ENCODE results near the gene GTF2I. TPM values are rescaled to one million over a fixed set of nuclear protein-coding genes. Genes with fewer than 3 reads are reported as not detected.
"Not testable (repeated sequence)": the region's sequence is repeated elsewhere in the genome, so short reads cannot be mapped to it uniquely, and the experiment has no call there.

GTF2I gene
- polyA plus RNA-seq, 1 donor: 195 TPM

DNA sequence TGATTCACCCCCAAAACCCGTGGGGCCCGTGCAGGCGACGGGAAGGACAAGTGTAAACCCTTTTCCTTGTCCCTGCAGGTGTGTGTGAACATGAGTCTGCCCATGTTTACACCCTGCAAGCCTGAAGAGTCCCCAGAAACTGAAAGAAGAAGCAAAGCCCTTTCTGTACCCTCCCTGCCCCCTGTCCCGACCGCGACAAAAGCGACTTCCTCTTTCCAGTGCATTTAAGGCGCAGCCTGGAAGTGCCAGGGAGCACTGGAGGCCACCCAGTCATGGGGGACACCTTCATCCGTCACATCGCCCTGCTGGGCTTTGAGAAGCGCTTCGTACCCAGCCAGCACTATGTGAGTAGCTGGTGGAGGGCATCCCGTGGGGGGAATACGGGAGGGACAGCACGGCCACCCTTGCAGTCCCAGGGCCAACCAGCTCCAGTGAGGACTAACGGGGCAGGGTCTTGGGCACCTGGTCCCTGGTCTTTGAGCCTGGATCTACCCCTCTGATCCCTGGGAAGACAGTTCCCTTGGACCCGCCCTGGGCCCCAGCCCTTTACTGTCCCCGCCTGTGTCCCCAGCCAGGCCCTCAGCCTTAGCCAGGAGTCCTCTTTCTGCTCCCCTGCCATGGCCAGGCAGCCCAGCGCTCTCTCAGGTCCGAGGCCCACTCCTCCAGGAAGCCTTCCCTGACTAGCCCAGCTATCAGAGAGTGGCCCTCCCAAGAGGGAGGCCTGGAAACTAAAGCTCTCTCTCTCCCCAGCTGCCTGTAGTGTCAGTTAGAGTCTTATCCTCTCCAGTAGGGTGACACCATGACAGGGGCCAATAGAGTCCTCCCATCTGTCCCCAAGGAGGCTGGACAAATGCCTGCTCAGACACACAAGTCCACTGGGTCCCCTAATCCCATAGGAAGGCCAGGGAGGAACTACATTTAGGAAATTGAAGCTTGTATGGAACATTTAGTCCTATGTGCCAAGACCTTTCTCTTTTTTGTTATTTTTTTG lies 116.5 kb downstream of the GTF2I start, which contains the start of gene NCF1:
Gene NCF1, plus strand, starts transcription at position 252 of the 991 bp plus-strand sequence. Its CDS starts 21 bp downstream, at position 273.
- not testable (repeated sequence) for H3K4me1 ChIP-seq (ENCODE audit: control insufficient read depth, insufficient read depth, low read length); H3K4me3 ChIP-seq (ENCODE audit: low read length); H3K27me3 ChIP-seq (ENCODE audit: control insufficient read depth, insufficient read depth, low read length); H3K36me3 ChIP-seq (ENCODE audit: control insufficient read depth, insufficient read depth, low read length); H3K9me3 ChIP-seq (ENCODE audit: control insufficient read depth, low read depth, low read length); H3K27ac ChIP-seq (ENCODE audit: low read length); DNase-seq
- WGBS (ENCODE audit: insufficient coverage, low lambda C conversion rate): no CpG with 5 or more reads among the region's 21 CpGs

DNA sequence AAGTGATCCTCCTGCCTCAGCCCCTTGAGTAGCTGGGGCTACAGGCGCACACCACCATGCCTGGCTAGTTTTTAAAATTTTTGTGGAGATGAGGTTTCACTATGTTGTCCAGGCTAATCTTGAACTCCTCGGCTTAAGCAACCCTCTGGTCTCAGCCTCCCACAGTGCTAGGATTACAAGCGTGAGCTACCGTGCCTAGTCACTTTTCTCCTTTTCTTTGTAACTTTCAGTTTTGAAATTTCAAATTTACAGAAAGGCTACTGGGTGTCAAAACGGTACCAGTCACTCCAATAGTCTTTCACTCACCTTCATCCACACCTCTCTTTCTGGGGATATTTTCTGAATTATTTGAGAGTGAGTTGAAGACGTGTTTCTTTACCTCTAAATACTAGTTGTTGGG lies 117.6 kb downstream of the GTF2I start:
- not testable (repeated sequence) for DNase-seq; H3K4me3 ChIP-seq (ENCODE audit: low read length); H3K27ac ChIP-seq (ENCODE audit: low read length); H3K27me3 ChIP-seq (ENCODE audit: control insufficient read depth, insufficient read depth, low read length); H3K9me3 ChIP-seq (ENCODE audit: control insufficient read depth, low read depth, low read length); H3K4me1 ChIP-seq (ENCODE audit: control insufficient read depth, insufficient read depth, low read length); H3K36me3 ChIP-seq (ENCODE audit: control insufficient read depth, insufficient read depth, low read length)
- WGBS (ENCODE audit: insufficient coverage, low lambda C conversion rate): no CpG with 5 or more reads among the region's 6 CpGs

GRCh38 chr7:74779053-74779452 lies 121.5 kb downstream of the GTF2I start:
- H3K4me3 ChIP-seq (ENCODE audit: low read length); H3K4me1 ChIP-seq (ENCODE audit: control insufficient read depth, insufficient read depth, low read length); H3K27ac ChIP-seq (ENCODE audit: low read length); DNase-seq; H3K36me3 ChIP-seq (ENCODE audit: control insufficient read depth, insufficient read depth, low read length); H3K27me3 ChIP-seq (ENCODE audit: control insufficient read depth, insufficient read depth, low read length); H3K9me3 ChIP-seq (ENCODE audit: control insufficient read depth, low read depth, low read length): not testable (repeated sequence)
- no CpG with 5 or more reads among the region's 17 CpGs for WGBS (ENCODE audit: insufficient coverage, low lambda C conversion rate)

DNA sequence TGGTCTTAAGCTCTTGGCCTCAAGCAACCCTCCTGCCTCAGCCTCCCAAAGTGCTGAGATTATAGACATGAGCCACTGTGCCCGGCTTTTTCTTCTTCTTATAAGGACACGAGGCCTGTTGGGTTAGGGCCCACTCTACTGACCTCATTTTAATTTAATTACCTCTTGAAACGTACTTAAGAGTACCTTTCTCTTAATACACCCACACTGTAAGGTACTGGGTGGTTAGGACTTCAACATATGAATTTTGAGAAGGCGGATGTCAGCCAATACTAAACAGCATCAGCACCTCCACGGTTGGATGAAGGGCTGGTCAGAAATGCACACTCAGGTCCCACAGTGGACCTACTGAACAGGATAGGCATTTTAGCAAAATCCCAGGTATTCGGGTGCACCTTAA lies 124.2 kb downstream of the GTF2I start:
- not testable (repeated sequence) for H3K4me1 ChIP-seq (ENCODE audit: control insufficient read depth, insufficient read depth, low read length); H3K36me3 ChIP-seq (ENCODE audit: control insufficient read depth, insufficient read depth, low read length); H3K27ac ChIP-seq (ENCODE audit: low read length); H3K9me3 ChIP-seq (ENCODE audit: control insufficient read depth, low read depth, low read length); H3K27me3 ChIP-seq (ENCODE audit: control insufficient read depth, insufficient read depth, low read length); DNase-seq; H3K4me3 ChIP-seq (ENCODE audit: low read length)
- WGBS (ENCODE audit: insufficient coverage, low lambda C conversion rate): no CpG with 5 or more reads among the region's 6 CpGs

DNA sequence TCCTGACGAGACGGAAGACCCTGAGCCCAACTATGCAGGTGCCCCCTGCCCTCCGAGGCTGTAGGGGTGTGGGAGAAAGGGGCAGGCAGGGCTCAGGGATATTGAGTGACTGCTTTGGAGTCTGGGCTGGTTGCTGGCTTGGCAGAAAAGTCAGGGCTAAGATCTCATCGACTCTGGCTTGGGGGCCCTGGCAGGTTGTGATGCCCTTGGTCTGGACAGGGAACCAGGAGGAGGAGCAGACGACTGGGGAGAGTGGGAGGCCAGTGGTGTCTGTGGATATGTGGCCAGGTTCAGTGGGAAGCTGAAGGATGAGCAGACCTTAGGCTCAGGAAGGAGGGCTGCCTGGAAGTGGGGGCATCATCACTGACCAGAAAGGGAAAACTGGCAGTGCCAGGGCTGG lies 126.1 kb downstream of the GTF2I start:
- H3K36me3 ChIP-seq (ENCODE audit: control insufficient read depth, insufficient read depth, low read length); H3K9me3 ChIP-seq (ENCODE audit: control insufficient read depth, low read depth, low read length); H3K27ac ChIP-seq (ENCODE audit: low read length); DNase-seq; H3K4me1 ChIP-seq (ENCODE audit: control insufficient read depth, insufficient read depth, low read length); H3K27me3 ChIP-seq (ENCODE audit: control insufficient read depth, insufficient read depth, low read length); H3K4me3 ChIP-seq (ENCODE audit: low read length): not testable (repeated sequence)
- WGBS (ENCODE audit: insufficient coverage, low lambda C conversion rate): no CpG with 5 or more reads among the region's 5 CpGs

DNA sequence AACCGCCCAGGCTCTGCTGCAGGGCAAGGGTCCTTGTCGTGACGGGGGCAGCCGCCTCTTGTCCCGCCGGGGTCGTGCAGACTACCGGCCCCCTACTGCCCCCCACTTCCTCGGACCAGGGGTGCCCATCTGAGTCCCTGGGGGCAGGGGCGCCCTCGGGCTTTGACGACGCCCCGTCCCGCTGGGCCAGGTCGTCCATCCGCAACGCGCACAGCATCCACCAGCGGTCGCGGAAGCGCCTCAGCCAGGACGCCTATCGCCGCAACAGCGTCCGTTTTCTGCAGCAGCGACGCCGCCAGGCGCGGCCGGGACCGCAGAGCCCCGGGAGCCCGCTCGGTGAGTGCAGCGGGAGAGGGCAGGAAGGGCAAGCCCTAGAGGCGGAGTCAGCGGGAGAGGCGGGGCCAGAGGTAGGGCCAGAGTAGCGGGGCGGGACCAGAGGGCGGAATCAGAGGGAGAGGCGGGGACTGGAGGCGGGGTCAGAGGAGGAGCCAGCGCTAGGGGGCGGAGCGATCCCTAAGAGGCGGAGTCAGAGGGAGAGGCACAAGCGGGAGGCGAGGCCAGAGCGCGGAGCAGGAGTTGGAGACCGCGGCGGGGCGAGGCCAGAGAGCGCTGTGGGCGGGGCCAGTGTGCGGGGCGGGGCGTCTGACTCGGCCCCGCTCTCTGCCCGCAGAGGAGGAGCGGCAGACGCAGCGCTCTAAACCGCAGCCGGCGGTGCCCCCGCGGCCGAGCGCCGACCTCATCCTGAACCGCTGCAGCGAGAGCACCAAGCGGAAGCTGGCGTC lies 131.0 kb downstream of the GTF2I start:
- peak; percentile 81 to 89 for DNase-seq
- no CpG with 5 or more reads among the region's 82 CpGs for WGBS (ENCODE audit: insufficient coverage, low lambda C conversion rate)
- not testable (repeated sequence) for H3K36me3 ChIP-seq (ENCODE audit: control insufficient read depth, insufficient read depth, low read length); H3K27ac ChIP-seq (ENCODE audit: low read length); H3K9me3 ChIP-seq (ENCODE audit: control insufficient read depth, low read depth, low read length); H3K4me1 ChIP-seq (ENCODE audit: control insufficient read depth, insufficient read depth, low read length); H3K27me3 ChIP-seq (ENCODE audit: control insufficient read depth, insufficient read depth, low read length)
- H3K4me3 ChIP-seq (ENCODE audit: low read length): peak overlapping the region; percentile 13

DNA sequence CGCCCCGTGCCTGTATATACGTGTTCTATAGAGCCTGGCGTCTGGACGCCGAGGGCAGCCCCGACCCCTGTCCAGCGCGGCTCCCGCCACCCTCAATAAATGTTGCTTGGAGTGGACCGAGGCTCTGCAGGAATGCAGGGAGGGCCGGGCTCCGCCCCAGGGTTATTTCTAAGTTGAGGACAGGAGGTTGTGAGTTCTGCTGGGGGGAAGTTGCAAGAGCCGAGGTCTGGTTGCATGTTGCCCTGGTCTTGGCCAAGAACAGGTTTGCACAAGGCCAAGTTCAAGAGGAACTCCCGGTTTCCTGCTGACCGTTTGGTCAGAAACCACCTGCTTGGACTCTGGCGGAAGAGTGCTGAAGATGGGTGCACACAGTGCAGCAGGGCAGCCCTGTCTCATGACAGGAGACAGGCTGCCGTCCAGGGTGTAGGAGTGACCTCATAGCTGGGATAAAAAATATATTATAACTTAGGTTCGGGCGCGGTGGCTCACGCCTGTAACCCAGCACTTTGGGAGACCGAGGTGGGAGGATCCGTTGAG lies 131.8 kb downstream of the GTF2I start:
- no CpG with 5 or more reads among the region's 24 CpGs for WGBS (ENCODE audit: insufficient coverage, low lambda C conversion rate)
- H3K27me3 ChIP-seq (ENCODE audit: control insufficient read depth, insufficient read depth, low read length); DNase-seq: not testable (repeated sequence)

GRCh38 chr7:74797848-74798622 lies 140.5 kb downstream of the GTF2I start:
- not testable (repeated sequence) for H3K4me3 ChIP-seq (ENCODE audit: low read length); H3K27ac ChIP-seq (ENCODE audit: low read length); DNase-seq; H3K9me3 ChIP-seq (ENCODE audit: control insufficient read depth, low read depth, low read length); H3K27me3 ChIP-seq (ENCODE audit: control insufficient read depth, insufficient read depth, low read length); H3K4me1 ChIP-seq (ENCODE audit: control insufficient read depth, insufficient read depth, low read length); H3K36me3 ChIP-seq (ENCODE audit: control insufficient read depth, insufficient read depth, low read length)
- whole genome bisulfite sequencing (ENCODE audit: insufficient coverage, low lambda C conversion rate): no CpG with 5 or more reads among the region's 27 CpGs

More for the DNA sequence above, 131.8 kb downstream of the GTF2I start:
- H3K9me3 ChIP-seq (ENCODE audit: control insufficient read depth, low read depth, low read length); H3K4me1 ChIP-seq (ENCODE audit: control insufficient read depth, insufficient read depth, low read length); H3K36me3 ChIP-seq (ENCODE audit: control insufficient read depth, insufficient read depth, low read length); H3K27ac ChIP-seq (ENCODE audit: low read length); H3K4me3 ChIP-seq (ENCODE audit: low read length): not testable (repeated sequence)

DNA sequence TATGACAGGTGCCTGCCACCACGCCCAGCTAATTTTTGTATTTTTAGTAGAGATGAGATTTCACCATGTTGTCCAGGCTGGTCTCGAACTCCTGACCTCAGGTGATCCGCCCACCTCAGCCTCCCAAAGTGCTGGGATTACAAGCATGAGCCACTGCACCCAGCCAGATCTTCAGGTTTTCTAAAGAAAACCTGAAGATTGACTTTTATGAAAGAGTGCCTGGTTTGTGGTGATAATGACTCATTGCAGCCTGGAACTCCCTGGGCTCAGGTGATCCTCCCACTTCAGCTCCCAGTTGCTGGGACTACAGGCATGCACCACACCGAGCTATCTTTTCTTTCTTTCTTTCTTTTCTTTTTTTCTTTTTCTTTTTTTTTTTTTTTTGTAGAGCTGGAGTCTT lies 141.1 kb downstream of the GTF2I start:
- WGBS (ENCODE audit: insufficient coverage, low lambda C conversion rate): no CpG with 5 or more reads among the region's 4 CpGs
- H3K27ac ChIP-seq (ENCODE audit: low read length); H3K36me3 ChIP-seq (ENCODE audit: control insufficient read depth, insufficient read depth, low read length); H3K27me3 ChIP-seq (ENCODE audit: control insufficient read depth, insufficient read depth, low read length); H3K4me3 ChIP-seq (ENCODE audit: low read length); H3K9me3 ChIP-seq (ENCODE audit: control insufficient read depth, low read depth, low read length); H3K4me1 ChIP-seq (ENCODE audit: control insufficient read depth, insufficient read depth, low read length); DNase-seq: not testable (repeated sequence)

All from large intestine (tissue), 3 donors.